H9 (cell line): ENCODE measurements around the gene DSC2. TPM values are rescaled to one million over a fixed set of nuclear protein-coding genes. Genes with fewer than 3 reads are reported as not detected.

Experiments
- DNase-seq: peaks from one replicate; pipeline ENCODE4 v3.0.0-alpha.2; 2017
- H2AFZ ChIP-seq: one replicate; pipeline ENCODE4 v1.6.1; 2013; ENCODE audit warnings: mild to moderate bottlenecking, low read length, control low read depth, moderate library complexity
- H2AK5ac ChIP-seq: 2 replicates; pipeline ENCODE4 v1.6.1; 2013; ENCODE audit warnings: low read length, control low read depth, mixed read lengths; ENCODE audit not compliant: insufficient read length
- H2BK120ac ChIP-seq: one replicate; pipeline ENCODE4 v1.6.1; 2013; ENCODE audit warnings: low read depth, mild to moderate bottlenecking, low read length, control low read depth, inconsistent platforms; ENCODE audit not compliant: poor library complexity, severe bottlenecking
- H2BK12ac ChIP-seq: 2 replicates; pipeline ENCODE4 v1.6.1; 2013; ENCODE audit warnings: low read length, control low read depth, mixed read lengths, low read depth; ENCODE audit not compliant: insufficient read length
- H2BK15ac ChIP-seq: 2 replicates; pipeline ENCODE4 v1.6.1; 2013; ENCODE audit warnings: low read depth, low read length, control low read depth
- H2BK20ac ChIP-seq: one replicate; pipeline ENCODE4 v1.6.1; 2013; ENCODE audit warnings: low read depth, mild to moderate bottlenecking, low read length, control low read depth, inconsistent platforms; ENCODE audit not compliant: poor library complexity, severe bottlenecking
- H2BK5ac ChIP-seq: 2 replicates; pipeline ENCODE4 v1.6.1; 2013; ENCODE audit warnings: low read length, control low read depth, mixed read lengths; ENCODE audit not compliant: insufficient read length
- H3K14ac ChIP-seq: 2 replicates; pipeline ENCODE4 v1.6.1; 2013; ENCODE audit warnings: low read length, control low read depth; ENCODE audit not compliant: insufficient read depth
- H3K18ac ChIP-seq: 2 replicates; pipeline ENCODE4 v1.6.1; 2013; ENCODE audit warnings: low read depth, mild to moderate bottlenecking, mixed read lengths, low read length, control low read depth; ENCODE audit not compliant: insufficient read length
- H3K23ac ChIP-seq: 2 replicates; pipeline ENCODE4 v1.6.1; 2013; ENCODE audit warnings: low read length, control low read depth, mixed read lengths, low read depth; ENCODE audit not compliant: insufficient read length
- H3K23me2 ChIP-seq: 2 replicates; pipeline ENCODE4 v1.6.1; 2013; ENCODE audit warnings: low read depth, mild to moderate bottlenecking, mixed read lengths, low read length, control low read depth; ENCODE audit not compliant: insufficient read length, poor library complexity, severe bottlenecking
- H3K27ac ChIP-seq: 2 replicates; pipeline ENCODE4 v1.5.1; 2013; ENCODE audit warnings: low read length, control low read depth, mixed read lengths, low read depth; ENCODE audit not compliant: insufficient read length
- H3K27me3 ChIP-seq: 2 replicates; pipeline ENCODE4 v1.6.1; 2013; ENCODE audit warnings: low read length, control low read depth, inconsistent platforms; ENCODE audit not compliant: insufficient read depth
- H3K4ac ChIP-seq: 2 replicates; pipeline ENCODE4 v1.6.1; 2013; ENCODE audit warnings: low read depth, mild to moderate bottlenecking, control low read depth, inconsistent platforms, low read length, moderate library complexity
- H3K4me1 ChIP-seq: 2 replicates; pipeline ENCODE4 v1.6.1; 2013; ENCODE audit warnings: low read length, control low read depth, inconsistent platforms; ENCODE audit not compliant: insufficient read depth
- H3K4me2 ChIP-seq: 2 replicates; pipeline ENCODE4 v1.6.1; 2013; ENCODE audit warnings: low read length, control low read depth, mixed read lengths; ENCODE audit not compliant: insufficient read length, insufficient read depth
- H3K56ac ChIP-seq: 2 replicates; pipeline ENCODE4 v1.6.1; 2013; ENCODE audit warnings: low read depth, mild to moderate bottlenecking, mixed read lengths, low read length, control low read depth; ENCODE audit not compliant: insufficient read length
- H3K79me1 ChIP-seq: 2 replicates; pipeline ENCODE4 v1.6.1; 2013; ENCODE audit warnings: low read depth, mild to moderate bottlenecking, moderate library complexity, low read length, control low read depth, inconsistent platforms; ENCODE audit not compliant: insufficient read depth, poor library complexity, severe bottlenecking
- H3K79me2 ChIP-seq: 2 replicates; pipeline ENCODE4 v1.6.1; 2013; ENCODE audit warnings: low read length, control low read depth, inconsistent platforms; ENCODE audit not compliant: insufficient read depth
- H3K9ac ChIP-seq: 2 replicates; pipeline ENCODE4 v1.6.1; 2013; ENCODE audit warnings: low read length, control low read depth, mixed read lengths; ENCODE audit not compliant: insufficient read length; ENCODE audit errors: extremely low read depth
- H3K9me3 ChIP-seq: one replicate; pipeline ENCODE4 v1.6.1; 2013; ENCODE audit warnings: low read depth, low read length, inconsistent platforms; ENCODE audit not compliant: control insufficient read depth
- H3T11ph ChIP-seq: one replicate; pipeline ENCODE4 v1.6.1; 2013; ENCODE audit warnings: mild to moderate bottlenecking, low read length, control low read depth, inconsistent platforms
- H4K20me1 ChIP-seq: one replicate; pipeline ENCODE4 v1.6.1; 2013; ENCODE audit not compliant: control insufficient read depth, insufficient read length, insufficient read depth
- H4K5ac ChIP-seq: 2 replicates; pipeline ENCODE4 v1.6.1; 2013; ENCODE audit warnings: low read depth, mild to moderate bottlenecking, mixed read lengths, low read length, control low read depth; ENCODE audit not compliant: insufficient read length
- H4K8ac ChIP-seq: replicated peaks from 2 replicates; pipeline ENCODE4 v1.6.1; 2013; ENCODE audit warnings: low read length, control low read depth, mixed read lengths, low read depth; ENCODE audit not compliant: insufficient read length
- H4K91ac ChIP-seq: 2 replicates; pipeline ENCODE4 v1.6.1; 2013; ENCODE audit warnings: low read depth, mild to moderate bottlenecking, moderate library complexity, mixed read lengths, low read length, control low read depth; ENCODE audit not compliant: insufficient read length
- H3K27ac Mint-ChIP-seq, 3 experiments: 2 replicates in 2 of 3; 3 replicates in 1 of 3; pipeline ENCODE4 v1.8.0; 2020 to 2021; ENCODE audit warnings: mixed read lengths in 3 of 3, mild to moderate bottlenecking in 1 of 3, moderate library complexity in 1 of 3
- H3K27me3 Mint-ChIP-seq: 2 replicates; pipeline ENCODE4 v1.8.0; 2021; ENCODE audit warnings: low read depth, mild to moderate bottlenecking, moderate library complexity, mixed read lengths
- H3K36me3 Mint-ChIP-seq, 3 experiments: 2 replicates in 2 of 3; 3 replicates in 1 of 3; pipeline ENCODE4 v1.8.0; 2020 to 2021; ENCODE audit warnings: low read depth in 3 of 3, mixed read lengths in 3 of 3; ENCODE audit not compliant: insufficient read depth in 1 of 3
- H3K4me1 Mint-ChIP-seq, 2 experiments: 2 replicates each; pipeline ENCODE4 v1.8.0; 2020; ENCODE audit warnings: mixed read lengths in 2 of 2
- H3K4me3 Mint-ChIP-seq, 2 experiments: 2 replicates in 1 of 2; 3 replicates in 1 of 2; pipeline ENCODE4 v1.8.0; 2020 to 2021; ENCODE audit warnings: mild to moderate bottlenecking in 2 of 2, mixed read lengths in 2 of 2, moderate library complexity in 1 of 2
- H3K9me3 Mint-ChIP-seq, 2 experiments: 2 replicates in 1 of 2; 3 replicates in 1 of 2; pipeline ENCODE4 v1.8.0; 2020; ENCODE audit warnings: mild to moderate bottlenecking in 2 of 2, mixed read lengths in 2 of 2, moderate library complexity in 1 of 2
- WGBS: extraction: QIAGEN DNeasy Blood & Tissue Kit; methylation state at CpG from one replicate; pipeline ENCODE4 v1.1.7; 2013; ENCODE audit warnings: missing lambda C conversion rate, low lambda C conversion rate, mixed read lengths; ENCODE audit not compliant: insufficient read length; ENCODE audit errors: extremely low coverage; 5-methylcytosine and 5-hydroxymethylcytosine counted together
- total RNA-seq: library from RNA; stranded (reverse); gene quantifications from 2 replicates; pipeline ENCODE4 v1.2.1, GENCODE V29; 2021
- TF ChIP-seq, protein P1 (sequence below): fragments of 200-600 bp; sonication (generic); conservative IDR thresholded peaks from 3 replicates; pipeline ENCODE4 v1.8.0; 2021; ENCODE audit warnings: antibody characterized with exemption, mild to moderate bottlenecking

Gene DSC2
- total RNA-seq, 1 experiment from 2014 or later = 26.1 TPM

DNA sequence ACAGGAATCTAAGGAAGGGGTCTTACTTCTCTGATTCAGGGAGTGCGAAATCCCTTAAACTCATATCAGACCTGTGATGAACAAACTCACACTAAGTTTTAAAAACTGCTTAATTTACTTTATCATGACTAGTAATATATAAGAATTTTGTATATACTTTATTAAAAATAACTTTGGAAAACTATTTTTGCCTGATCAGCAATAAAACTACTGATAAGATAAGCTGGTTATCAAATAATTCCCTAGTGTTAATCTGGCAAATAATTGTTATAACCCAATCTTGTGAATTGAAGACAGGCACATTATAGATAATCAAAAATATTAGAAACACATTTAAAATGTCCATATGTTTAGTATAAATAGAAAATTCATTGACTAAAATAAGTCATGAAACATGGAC, 36.0 kb downstream of the DSC2 start:
- Histone ChIP-seq H4K91ac (no peak overlapping the region), H4K5ac (no peak overlapping the region), H3K27me3 (no peaks in the 10 kb centered on the region), H3K4ac (no peak overlapping the region), H2BK5ac (no peak overlapping the region), H4K8ac (no peak overlapping the region), H2BK20ac (no peak overlapping the region), H3K4me1 (no peaks in the 10 kb centered on the region; the same call in 1 of the 2 replicates), H3K23ac (no peak overlapping the region), H3K23me2 (no peaks in the 10 kb centered on the region), H3K9ac (no peak overlapping the region), H2AFZ (no peak overlapping the region), H3K4me2 (no peak overlapping the region), H3K18ac (no peak overlapping the region), H3K56ac (no peak overlapping the region), H3K9me3 (no peaks in the 10 kb centered on the region), H4K20me1 (no peaks in the 10 kb centered on the region), H3K79me1 (no peaks in the 10 kb centered on the region), H2BK15ac (no peak overlapping the region), H3K27ac (no peak overlapping the region), H3K79me2 (no peaks in the 10 kb centered on the region), H2AK5ac (no peak overlapping the region), H2BK12ac (no peak overlapping the region), H2BK120ac (no peak overlapping the region), H3T11ph (no peak overlapping the region), H3K14ac (no peak overlapping the region)
- Mint-ChIP-seq H3K4me3 (no peak overlapping the region), H3K36me3 (peaks cover 5 to 34% (median 32%) of the 10 kb centered on the region in 3 experiments; a peak in 6 of 7 replicates), H3K4me1 (peaks cover 5 to 7% of the 10 kb centered on the region in 2 experiments; a peak in 3 of 4 replicates), H3K27ac (no peak overlapping the region), H3K9me3 (no peaks in the 10 kb centered on the region), H3K27me3 (no peaks in the 10 kb centered on the region; the same call in 1 of the 2 replicates)
- WGBS = no CpG with 5 or more reads among the region's 1 CpG
- TF ChIP-seq, protein P1, sequence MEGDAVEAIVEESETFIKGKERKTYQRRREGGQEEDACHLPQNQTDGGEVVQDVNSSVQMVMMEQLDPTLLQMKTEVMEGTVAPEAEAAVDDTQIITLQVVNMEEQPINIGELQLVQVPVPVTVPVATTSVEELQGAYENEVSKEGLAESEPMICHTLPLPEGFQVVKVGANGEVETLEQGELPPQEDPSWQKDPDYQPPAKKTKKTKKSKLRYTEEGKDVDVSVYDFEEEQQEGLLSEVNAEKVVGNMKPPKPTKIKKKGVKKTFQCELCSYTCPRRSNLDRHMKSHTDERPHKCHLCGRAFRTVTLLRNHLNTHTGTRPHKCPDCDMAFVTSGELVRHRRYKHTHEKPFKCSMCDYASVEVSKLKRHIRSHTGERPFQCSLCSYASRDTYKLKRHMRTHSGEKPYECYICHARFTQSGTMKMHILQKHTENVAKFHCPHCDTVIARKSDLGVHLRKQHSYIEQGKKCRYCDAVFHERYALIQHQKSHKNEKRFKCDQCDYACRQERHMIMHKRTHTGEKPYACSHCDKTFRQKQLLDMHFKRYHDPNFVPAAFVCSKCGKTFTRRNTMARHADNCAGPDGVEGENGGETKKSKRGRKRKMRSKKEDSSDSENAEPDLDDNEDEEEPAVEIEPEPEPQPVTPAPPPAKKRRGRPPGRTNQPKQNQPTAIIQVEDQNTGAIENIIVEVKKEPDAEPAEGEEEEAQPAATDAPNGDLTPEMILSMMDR = no peak
- DNase-seq = no peak
